NCI-H128 (cell line): ENCODE measurements around the gene ZNF407.
"Not testable (repeated sequence)": the region's sequence is repeated elsewhere in the genome, so short reads cannot be mapped to it uniquely, and the experiment has no call there.

Experiments
- DNase-seq: peaks from one replicate; lab custom pipeline; 2025; ENCODE audit not compliant: unreplicated experiment; lab: John Stamatoyannopoulos, UW

ZNF407 gene

GRCh38 chr18:74597662-74598349 is at the start of gene ZNF407:
ZNF407 (plus strand) TSS chr18:74597870; CDS start chr18:74631020, 33,150 bp downstream.
- peak; percentile 91 for DNase-seq

GRCh38 chr18:74549591-74550104 is 48.0 kb upstream of the ZNF407 start:
- DNase-seq, result no peak

GRCh38 chr18:74550886-74551285 is 46.8 kb upstream of the ZNF407 start:
- DNase-seq, result no peak

GRCh38 chr18:74551452-74551851 is 46.2 kb upstream of the ZNF407 start:
- no peak for DNase-seq

GRCh38 chr18:74551936-74552555 is 45.6 kb upstream of the ZNF407 start:
- DNase-seq, result peak; percentile 81

GRCh38 chr18:74556126-74556525 is 41.5 kb upstream of the ZNF407 start:
- no peak for DNase-seq

GRCh38 chr18:74558096-74558495 is 39.6 kb upstream of the ZNF407 start:
- no peak for DNase-seq

- no peak for DNase-seq
These were observed 35.4 kb upstream of the ZNF407 start for GRCh38 chr18:74562131-74562730.

- DNase-seq, result no peak
These were observed 34.9 kb upstream of the ZNF407 start for GRCh38 chr18:74562775-74563174.

GRCh38 chr18:74563999-74564398 is 33.7 kb upstream of the ZNF407 start:
- DNase-seq, result no peak

- DNase-seq, result not testable (repeated sequence)
These were observed 32.5 kb upstream of the ZNF407 start for GRCh38 chr18:74565164-74565563.

GRCh38 chr18:74565993-74566392 is 31.7 kb upstream of the ZNF407 start:
- not testable (repeated sequence) for DNase-seq

GRCh38 chr18:74567822-74568221 is 29.8 kb upstream of the ZNF407 start:
- DNase-seq, result no peak

GRCh38 chr18:74569401-74569800 is 28.3 kb upstream of the ZNF407 start:
- no peak for DNase-seq

GRCh38 chr18:74570266-74570665 is 27.4 kb upstream of the ZNF407 start:
- no peak for DNase-seq

GRCh38 chr18:74571895-74572680 is 25.6 kb upstream of the ZNF407 start:
- DNase-seq, result no peak

- DNase-seq, result no peak
These were observed 24.6 kb upstream of the ZNF407 start for GRCh38 chr18:74573053-74573452.

- no peak for DNase-seq
These were observed 22.8 kb upstream of the ZNF407 start for GRCh38 chr18:74574916-74575315.

GRCh38 chr18:74577019-74577418 is 20.7 kb upstream of the ZNF407 start:
- no peak for DNase-seq

GRCh38 chr18:74579496-74580065 is 18.1 kb upstream of the ZNF407 start:
- peak; percentile 25 for DNase-seq

- no peak for DNase-seq
These were observed 15.0 kb upstream of the ZNF407 start for GRCh38 chr18:74582642-74583041.
